ENCODE measurements around the gene ARHGAP15.

The ARHGAP15 gene

GRCh38 chr2:143371616-143372015 lies 242.4 kb downstream of the ARHGAP15 start:
- no peak for TF ChIP-seq EZH2phosphoT487 (conservative IDR thresholded peaks at IDR 0.05; ENCODE audit: low read length)
- no peak for TF ChIP-seq CTCF (IDR thresholded peaks at IDR 0.05; ENCODE audit: insufficient read depth, low read length, poor library complexity, severe bottlenecking)
- H3K36me3 ChIP-seq (ENCODE audit: low read length) = no peaks in the 10 kb centered on the region
- no peak overlapping the region for H3K4me3 ChIP-seq (ENCODE audit: insufficient read depth, low read length, poor library complexity, severe bottlenecking)
- H3K79me2 ChIP-seq (ENCODE audit: insufficient read depth, low read length) = no peaks in the 10 kb centered on the region
- no peaks in the 10 kb centered on the region for H4K20me1 ChIP-seq (ENCODE audit: low read depth, low read length)
- H3K9me3 ChIP-seq (ENCODE audit: insufficient read depth, low read length) = no peaks in the 10 kb centered on the region
- no peak overlapping the region for H2AFZ ChIP-seq (ENCODE audit: low read depth, low read length, severe bottlenecking)
- no peaks in the 10 kb centered on the region for H3K9me2 ChIP-seq (replicated peaks; ENCODE audit: insufficient read depth, low read length)
- no peak overlapping the region for H3K9ac ChIP-seq (ENCODE audit: low read length)
- no peaks in the 10 kb centered on the region for H3F3A ChIP-seq (ENCODE audit: insufficient read depth)
- H3K27me3 ChIP-seq (ENCODE audit: low read length) = no peaks in the 10 kb centered on the region
- H3K4me2 ChIP-seq (ENCODE audit: low read depth, low read length, poor library complexity, severe bottlenecking) = no peak overlapping the region
- no peak overlapping the region for H3K27ac ChIP-seq (ENCODE audit: low read depth, low read length)

DNA sequence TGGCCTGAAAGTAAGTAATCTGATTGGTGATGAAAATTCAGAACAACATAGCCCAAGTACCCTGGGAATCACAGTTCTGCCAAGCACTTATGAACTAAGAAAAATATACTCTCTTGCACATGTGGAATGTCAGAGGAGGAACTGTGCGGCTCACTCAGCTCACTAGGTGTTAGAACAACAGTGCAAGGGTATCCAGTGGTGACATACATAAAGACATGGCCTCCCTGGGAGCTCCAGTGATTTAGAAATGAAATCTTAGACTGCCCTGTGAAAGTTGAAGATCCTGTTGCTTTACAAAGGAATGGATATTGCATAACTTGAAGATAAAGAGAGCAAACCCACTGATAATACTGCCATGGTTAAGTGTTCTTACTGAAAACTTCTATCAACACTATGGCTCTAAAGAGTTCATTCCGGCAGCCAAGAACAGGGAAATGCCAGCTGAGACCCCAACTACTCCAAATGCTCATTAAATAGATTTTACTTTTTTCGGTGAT lies 246.2 kb downstream of the ARHGAP15 start:
- no peaks in the 10 kb centered on the region for H4K20me1 ChIP-seq (ENCODE audit: low read depth, low read length)
- no peaks in the 10 kb centered on the region for H3K36me3 ChIP-seq (ENCODE audit: low read length)
- H3K79me2 ChIP-seq (ENCODE audit: insufficient read depth, low read length) = no peaks in the 10 kb centered on the region
- H3K9ac ChIP-seq (ENCODE audit: low read length) = no peak overlapping the region
- no peaks in the 10 kb centered on the region for H3K9me2 ChIP-seq (replicated peaks; ENCODE audit: insufficient read depth, low read length)
- no peaks in the 10 kb centered on the region for H3K9me3 ChIP-seq (ENCODE audit: insufficient read depth, low read length)
- no peak overlapping the region for H3K4me2 ChIP-seq (ENCODE audit: low read depth, low read length, poor library complexity, severe bottlenecking)
- H2AFZ ChIP-seq (ENCODE audit: low read depth, low read length, severe bottlenecking) = no peak overlapping the region
- no peaks in the 10 kb centered on the region for H3K27me3 ChIP-seq (ENCODE audit: low read length)
- TF ChIP-seq EZH2phosphoT487 (conservative IDR thresholded peaks at IDR 0.05; ENCODE audit: low read length) (no peak), CTCF (IDR thresholded peaks at IDR 0.05; ENCODE audit: insufficient read depth, low read length, poor library complexity, severe bottlenecking) (no peak)
- no peak overlapping the region for H3K27ac ChIP-seq (ENCODE audit: low read depth, low read length)
- no peaks in the 10 kb centered on the region for H3F3A ChIP-seq (ENCODE audit: insufficient read depth)
- H3K4me3 ChIP-seq (ENCODE audit: insufficient read depth, low read length, poor library complexity, severe bottlenecking) = no peak overlapping the region

DNA sequence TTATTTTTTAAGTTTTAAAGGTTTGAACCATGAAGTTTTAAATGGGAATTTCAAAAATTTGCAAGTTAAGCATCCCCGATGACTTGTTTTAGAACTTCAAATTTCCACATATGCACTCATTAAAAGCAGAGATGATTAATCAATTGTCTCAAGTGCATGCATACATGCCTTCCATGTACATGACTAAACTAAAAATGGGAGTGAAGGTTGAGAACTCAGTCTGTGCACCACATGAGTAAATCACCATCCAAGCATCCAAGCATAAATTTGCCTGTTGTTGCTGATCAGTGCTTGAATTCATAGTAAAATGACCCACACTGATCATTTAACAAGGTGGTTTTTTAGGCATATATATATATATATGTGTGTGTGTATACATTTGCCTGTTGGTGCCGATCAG lies 249.8 kb downstream of the ARHGAP15 start:
- H3F3A ChIP-seq (ENCODE audit: insufficient read depth) = no peaks in the 10 kb centered on the region
- H3K36me3 ChIP-seq (ENCODE audit: low read length) = no peaks in the 10 kb centered on the region
- H3K4me2 ChIP-seq (ENCODE audit: low read depth, low read length, poor library complexity, severe bottlenecking) = no peak overlapping the region
- H3K9me3 ChIP-seq (ENCODE audit: insufficient read depth, low read length) = no peaks in the 10 kb centered on the region
- no peak overlapping the region for H3K4me3 ChIP-seq (ENCODE audit: insufficient read depth, low read length, poor library complexity, severe bottlenecking)
- no peaks in the 10 kb centered on the region for H3K9me2 ChIP-seq (replicated peaks; ENCODE audit: insufficient read depth, low read length)
- no peaks in the 10 kb centered on the region for H3K27me3 ChIP-seq (ENCODE audit: low read length)
- H3K27ac ChIP-seq (ENCODE audit: low read depth, low read length) = no peak overlapping the region
- H4K20me1 ChIP-seq (ENCODE audit: low read depth, low read length) = no peaks in the 10 kb centered on the region
- H3K79me2 ChIP-seq (ENCODE audit: insufficient read depth, low read length) = no peaks in the 10 kb centered on the region
- no peak overlapping the region for H3K9ac ChIP-seq (ENCODE audit: low read length)
- TF ChIP-seq EZH2phosphoT487 (conservative IDR thresholded peaks at IDR 0.05; ENCODE audit: low read length) = no peak
- no peak for TF ChIP-seq CTCF (IDR thresholded peaks at IDR 0.05; ENCODE audit: insufficient read depth, low read length, poor library complexity, severe bottlenecking)
- no peak overlapping the region for H2AFZ ChIP-seq (ENCODE audit: low read depth, low read length, severe bottlenecking)

Data from SU-DHL-6 (cell line).